GM12865 (cell line): ENCODE results near the gene FADS6.

Experiments
- DNase-seq: peaks from one replicate; pipeline ENCODE4 v3.0.0; 2010; ENCODE audit warnings: low read depth
- H3K4me3 ChIP-seq: 2 replicates; pipeline ENCODE4 v1.5.1; 2011; ENCODE audit warnings: mild to moderate bottlenecking, low read depth, low read length, control low read depth
- TF ChIP-seq, protein P1 (sequence below): IDR thresholded peaks from 2 replicates; pipeline ENCODE4 v1.5.1; 2011; ENCODE audit warnings: low read length, control low read depth, low read depth, inconsistent platforms; ENCODE audit not compliant: insufficient read depth; ENCODE audit errors: missing control alignments

The FADS6 gene

GRCh38 chr17:74858672-74859458 lies 34.6 kb downstream of the FADS6 start:
- no peak overlapping the region for H3K4me3 ChIP-seq
- no peak for DNase-seq
- TF ChIP-seq, protein P1, sequence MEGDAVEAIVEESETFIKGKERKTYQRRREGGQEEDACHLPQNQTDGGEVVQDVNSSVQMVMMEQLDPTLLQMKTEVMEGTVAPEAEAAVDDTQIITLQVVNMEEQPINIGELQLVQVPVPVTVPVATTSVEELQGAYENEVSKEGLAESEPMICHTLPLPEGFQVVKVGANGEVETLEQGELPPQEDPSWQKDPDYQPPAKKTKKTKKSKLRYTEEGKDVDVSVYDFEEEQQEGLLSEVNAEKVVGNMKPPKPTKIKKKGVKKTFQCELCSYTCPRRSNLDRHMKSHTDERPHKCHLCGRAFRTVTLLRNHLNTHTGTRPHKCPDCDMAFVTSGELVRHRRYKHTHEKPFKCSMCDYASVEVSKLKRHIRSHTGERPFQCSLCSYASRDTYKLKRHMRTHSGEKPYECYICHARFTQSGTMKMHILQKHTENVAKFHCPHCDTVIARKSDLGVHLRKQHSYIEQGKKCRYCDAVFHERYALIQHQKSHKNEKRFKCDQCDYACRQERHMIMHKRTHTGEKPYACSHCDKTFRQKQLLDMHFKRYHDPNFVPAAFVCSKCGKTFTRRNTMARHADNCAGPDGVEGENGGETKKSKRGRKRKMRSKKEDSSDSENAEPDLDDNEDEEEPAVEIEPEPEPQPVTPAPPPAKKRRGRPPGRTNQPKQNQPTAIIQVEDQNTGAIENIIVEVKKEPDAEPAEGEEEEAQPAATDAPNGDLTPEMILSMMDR = no peak

GRCh38 chr17:74857191-74857590 lies 36.2 kb downstream of the FADS6 start:
- no peak overlapping the region for H3K4me3 ChIP-seq
- TF ChIP-seq, protein P1 = no peak
- DNase-seq = no peak

GRCh38 chr17:74856112-74856511 lies 37.3 kb downstream of the FADS6 start:
- TF ChIP-seq, protein P1 = no peak
- DNase-seq = no peak
- H3K4me3 ChIP-seq = no peak overlapping the region

DNA sequence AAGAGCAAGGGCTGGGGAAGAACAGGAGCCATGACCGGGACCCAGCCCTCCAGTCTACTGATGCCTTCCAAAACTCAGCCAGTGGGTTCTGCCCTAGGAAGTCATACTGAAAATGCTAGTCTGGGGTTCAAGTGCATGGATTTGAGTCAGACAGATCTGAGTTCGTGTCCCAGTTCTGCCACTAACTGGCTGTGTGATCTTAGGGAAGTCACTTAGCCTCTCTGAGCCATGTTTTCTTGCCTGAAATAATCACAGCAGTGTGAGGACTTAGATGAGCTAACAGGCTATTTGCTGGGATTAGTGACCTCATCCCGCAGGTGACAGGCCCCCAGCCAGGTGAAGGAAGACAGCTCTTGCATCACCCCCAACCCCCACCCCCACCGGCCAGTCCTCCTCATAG lies 38.1 kb downstream of the FADS6 start:
- no peak overlapping the region for H3K4me3 ChIP-seq
- TF ChIP-seq, protein P1 = no peak
- DNase-seq = no peak

- no peak overlapping the region for H3K4me3 ChIP-seq
- DNase-seq = no peak
- TF ChIP-seq, protein P1 = no peak
Observed at GRCh38 chr17:74854792-74855191, 38.6 kb downstream of the FADS6 start.

DNA sequence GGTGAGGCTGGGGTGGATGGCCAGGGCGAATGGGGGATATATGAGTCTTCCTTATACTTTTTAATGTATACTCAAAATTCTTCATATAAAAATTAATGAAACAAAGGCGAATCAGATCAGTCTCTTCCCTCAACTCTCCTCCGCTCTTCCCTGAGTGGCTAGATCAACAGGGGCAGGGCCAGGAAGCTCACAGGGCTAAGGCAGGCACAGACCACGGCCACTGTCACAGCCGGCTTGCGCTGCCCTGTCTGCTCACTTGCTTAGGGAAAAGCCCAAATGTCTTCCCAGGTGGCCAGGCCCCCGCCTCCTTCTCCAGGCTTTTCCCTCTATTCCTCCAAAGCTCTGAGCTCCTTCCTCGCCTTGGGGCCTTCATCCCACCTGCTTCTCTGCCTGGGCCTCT lies 39.8 kb downstream of the FADS6 start:
- no peak for DNase-seq
- no peak overlapping the region for H3K4me3 ChIP-seq
- TF ChIP-seq, protein P1 = no peak

- TF ChIP-seq, protein P1 = no peak
- no peak overlapping the region for H3K4me3 ChIP-seq
- no peak for DNase-seq
Observed at GRCh38 chr17:74853048-74853397, 40.4 kb downstream of the FADS6 start.
